ENCODE results near the gene SLC35F4.

GRCh38 chr14:57818511-57818910, 47.4 kb downstream of the SLC35F4 start:
- TF ChIP-seq USF1 (IDR thresholded peaks at IDR 0.05) (no peak), RAD21 (IDR thresholded peaks at IDR 0.05; ENCODE audit: low read depth) (no peak)

Data from Ishikawa (cell line).